ENCODE results near the gene TNIK.

DNA sequence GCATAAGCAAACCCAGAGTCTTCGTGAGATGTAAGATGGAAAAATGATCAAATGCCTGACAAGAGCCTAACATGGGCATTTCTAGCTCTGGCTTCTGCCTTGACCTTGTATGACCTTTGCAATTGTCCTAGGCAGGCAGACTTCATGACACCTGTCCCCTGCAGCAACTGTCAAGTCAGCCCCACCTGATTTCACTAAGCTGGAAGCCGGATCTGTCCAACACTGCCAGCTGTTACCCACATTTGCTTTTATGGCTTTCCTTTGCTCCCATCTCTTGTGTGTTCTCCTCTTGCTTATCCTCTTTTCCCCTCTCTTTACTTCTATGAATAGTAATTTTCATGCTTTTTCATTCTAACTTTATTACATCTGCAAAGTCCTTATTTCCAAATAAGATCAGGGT is 48.5 kb upstream of the TNIK start:
- TF ChIP-seq, protein P1, sequence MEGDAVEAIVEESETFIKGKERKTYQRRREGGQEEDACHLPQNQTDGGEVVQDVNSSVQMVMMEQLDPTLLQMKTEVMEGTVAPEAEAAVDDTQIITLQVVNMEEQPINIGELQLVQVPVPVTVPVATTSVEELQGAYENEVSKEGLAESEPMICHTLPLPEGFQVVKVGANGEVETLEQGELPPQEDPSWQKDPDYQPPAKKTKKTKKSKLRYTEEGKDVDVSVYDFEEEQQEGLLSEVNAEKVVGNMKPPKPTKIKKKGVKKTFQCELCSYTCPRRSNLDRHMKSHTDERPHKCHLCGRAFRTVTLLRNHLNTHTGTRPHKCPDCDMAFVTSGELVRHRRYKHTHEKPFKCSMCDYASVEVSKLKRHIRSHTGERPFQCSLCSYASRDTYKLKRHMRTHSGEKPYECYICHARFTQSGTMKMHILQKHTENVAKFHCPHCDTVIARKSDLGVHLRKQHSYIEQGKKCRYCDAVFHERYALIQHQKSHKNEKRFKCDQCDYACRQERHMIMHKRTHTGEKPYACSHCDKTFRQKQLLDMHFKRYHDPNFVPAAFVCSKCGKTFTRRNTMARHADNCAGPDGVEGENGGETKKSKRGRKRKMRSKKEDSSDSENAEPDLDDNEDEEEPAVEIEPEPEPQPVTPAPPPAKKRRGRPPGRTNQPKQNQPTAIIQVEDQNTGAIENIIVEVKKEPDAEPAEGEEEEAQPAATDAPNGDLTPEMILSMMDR (IDR thresholded peaks at IDR 0.05; ENCODE audit: low read depth, low read length, missing input control), result no peak
- TF ChIP-seq HNF4G (IDR thresholded peaks at IDR 0.05) (no peak), YY1 (IDR thresholded peaks at IDR 0.05) (no peak)
